Transverse colon (tissue), 4 donors: ENCODE data around the gene SELL. TPM values are rescaled to one million over a fixed set of nuclear protein-coding genes. Genes with fewer than 3 reads are reported as not detected.
A peak's percentile ranks its signal among the peaks of the same experiment; 100 is the strongest.

Experiments
- DNase-seq: peaks from one replicate; pipeline ENCODE4 v3.0.0-alpha.2; 2019
- H3K27ac ChIP-seq, 4 donors: fragments of 200-600 bp; sonication (generic); 2 replicates each; pipeline ENCODE4 v1.5.1; 2016 to 2018; ENCODE audit warnings: inconsistent platforms in 4 of 4
- H3K27me3 ChIP-seq: fragments of 200-600 bp; sonication (generic); 2 replicates; pipeline ENCODE4 v1.5.1; 2017; ENCODE audit warnings: inconsistent platforms
- H3K36me3 ChIP-seq, 4 donors: fragments of 200-600 bp; sonication (generic); 2 replicates each; pipeline ENCODE4 v1.5.1; 2017 to 2019; ENCODE audit warnings: inconsistent platforms in 4 of 4
- H3K4me1 ChIP-seq, 4 donors: fragments of 200-600 bp; sonication (generic); 2 replicates each; pipeline ENCODE4 v1.5.1; 2017 to 2020; ENCODE audit warnings: inconsistent platforms in 4 of 4
- H3K4me3 ChIP-seq, 4 donors: fragments of 200-600 bp; sonication (generic); 1 replicate in 1 of 4; 2 replicates in 3 of 4; pipeline versions ENCODE4 v1.5.1 to v1.6.1; 2017 to 2019; ENCODE audit warnings: inconsistent platforms in 4 of 4
- H3K9me3 ChIP-seq, 2 donors: fragments of 200-600 bp; sonication (generic); 2 replicates each; pipeline ENCODE4 v1.5.1; 2017 to 2019; ENCODE audit warnings: inconsistent platforms in 2 of 2
- EP300 ChIP-seq: sonication (generic); formaldehyde crosslinking; IDR thresholded peaks from one replicate; pipeline ENCODE4 v1.6.1; 2017; ENCODE audit warnings: antibody characterized with exemption, low read depth
- POLR2A ChIP-seq: fragments of 450-650 bp; IDR thresholded peaks from one replicate; pipeline ENCODE4 v1.6.1; 2016; ENCODE audit warnings: antibody characterized with exemption, mild to moderate bottlenecking, moderate library complexity
- POLR2AphosphoS5 ChIP-seq, 3 donors: sonication (generic); formaldehyde crosslinking; IDR thresholded peaks; one replicate each; pipeline ENCODE4 v1.6.1; 2016; ENCODE audit warnings: antibody characterized with exemption in 3 of 3
- WGBS, 2 donors: methylation state at CpG; one replicate each; pipeline ENCODE4 v1.1.5; 2018; ENCODE audit warnings: low coverage in 1 of 2; 5-methylcytosine and 5-hydroxymethylcytosine counted together
- in situ Hi-C, 4 donors: fragments of 200-750 bp; cut with MboI; loops; one replicate each; pipeline versions ENCODE4 v1.15.0 to v1.15.1; 2017; ENCODE audit warnings: low sequenced_read_pairs in 3 of 4, low pct_ligation_motif_present in 1 of 4, low pct_unique_long_range_greater_than_20kb in 1 of 4
- intact Hi-C: fragments of 100-400 bp; cut with DNase I; formaldehyde crosslinking; loops from one replicate; pipeline ENCODE4 v1.15.1; 2023; ENCODE audit warnings: low total_unique reads
- total RNA-seq, 4 donors: library from RNA; depleted of rRNA; stranded (reverse); fragments of >200 nt; gene quantifications; one replicate each; pipeline ENCODE4 v1.1.0, GENCODE V29; 2016
- TF ChIP-seq, protein P1 (sequence below), 5 experiments: fragments of 200-600 bp in 3 of 5; fragments of 450-650 bp in 2 of 5; sonication (generic) in 3 of 5; IDR thresholded peaks; 1 replicate in 2 of 5; 2 replicates in 3 of 5; pipeline ENCODE4 v1.5.1; 2016 to 2017; ENCODE audit warnings: antibody characterized with exemption in 5 of 5, inconsistent platforms in 3 of 5, mild to moderate bottlenecking in 2 of 5, moderate library complexity in 1 of 5

Gene SELL
- total RNA-seq, 4 donors from 2014 or later: 0.55 to 6.4 (median 2.9) TPM; not detected in 1

GRCh38 chr1:169731446-169731845, 20.0 kb upstream of the SELL start:
- no peak overlapping the region for H3K27ac ChIP-seq
- WGBS, 2 donors: 60 to 66% methylated on average over 2 to 4 of the region's 4 CpGs
- no peaks in the 10 kb centered on the region for H3K9me3 ChIP-seq
- no peaks in the 10 kb centered on the region for H3K36me3 ChIP-seq
- in situ Hi-C loops (no loop called here), intact Hi-C loops (no loop called here)
- H3K4me3 ChIP-seq: no peak overlapping the region
- DNase-seq: no peak
- no peaks in the 10 kb centered on the region for H3K27me3 ChIP-seq
- TF ChIP-seq, protein P1, sequence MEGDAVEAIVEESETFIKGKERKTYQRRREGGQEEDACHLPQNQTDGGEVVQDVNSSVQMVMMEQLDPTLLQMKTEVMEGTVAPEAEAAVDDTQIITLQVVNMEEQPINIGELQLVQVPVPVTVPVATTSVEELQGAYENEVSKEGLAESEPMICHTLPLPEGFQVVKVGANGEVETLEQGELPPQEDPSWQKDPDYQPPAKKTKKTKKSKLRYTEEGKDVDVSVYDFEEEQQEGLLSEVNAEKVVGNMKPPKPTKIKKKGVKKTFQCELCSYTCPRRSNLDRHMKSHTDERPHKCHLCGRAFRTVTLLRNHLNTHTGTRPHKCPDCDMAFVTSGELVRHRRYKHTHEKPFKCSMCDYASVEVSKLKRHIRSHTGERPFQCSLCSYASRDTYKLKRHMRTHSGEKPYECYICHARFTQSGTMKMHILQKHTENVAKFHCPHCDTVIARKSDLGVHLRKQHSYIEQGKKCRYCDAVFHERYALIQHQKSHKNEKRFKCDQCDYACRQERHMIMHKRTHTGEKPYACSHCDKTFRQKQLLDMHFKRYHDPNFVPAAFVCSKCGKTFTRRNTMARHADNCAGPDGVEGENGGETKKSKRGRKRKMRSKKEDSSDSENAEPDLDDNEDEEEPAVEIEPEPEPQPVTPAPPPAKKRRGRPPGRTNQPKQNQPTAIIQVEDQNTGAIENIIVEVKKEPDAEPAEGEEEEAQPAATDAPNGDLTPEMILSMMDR (IDR thresholded peaks at IDR 0.05): no peak
- no peak for TF ChIP-seq EP300
- TF ChIP-seq POLR2A: no peak
- TF ChIP-seq POLR2AphosphoS5 (IDR thresholded peaks at IDR 0.05): no peak
- H3K4me1 ChIP-seq: peaks cover 0 to 15% (median 6%) of the 10 kb centered on the region in 4 donors

DNA sequence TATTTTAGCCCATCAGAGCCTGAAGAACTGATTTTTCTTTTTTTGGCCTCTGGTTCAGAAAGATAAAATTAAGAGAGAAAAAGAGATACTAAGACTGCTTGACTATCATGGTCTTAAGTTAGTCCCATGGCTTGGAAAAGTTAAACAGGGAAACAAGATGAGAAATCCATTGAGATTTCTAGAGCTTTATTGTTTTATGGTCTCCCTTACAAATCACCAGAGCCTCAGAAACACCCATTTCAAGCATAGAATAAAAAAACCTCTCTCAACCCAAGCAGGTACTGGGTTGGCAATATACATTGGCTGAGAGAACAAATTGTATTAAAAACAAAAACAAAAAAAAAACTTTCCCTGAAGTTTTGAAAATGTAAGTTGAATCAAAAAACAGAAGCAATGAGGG, 18.6 kb upstream of the SELL start:
- intact Hi-C loops (no loop called here), in situ Hi-C loops (no loop called here)
- TF ChIP-seq POLR2AphosphoS5 (IDR thresholded peaks at IDR 0.05): no peak
- TF ChIP-seq, protein P1 (IDR thresholded peaks at IDR 0.05): no peak
- Histone ChIP-seq H3K27ac (no peak overlapping the region), H3K9me3 (no peaks in the 10 kb centered on the region), H3K4me3 (no peak overlapping the region), H3K27me3 (no peaks in the 10 kb centered on the region), H3K4me1 (peaks cover 0 to 16% (median 6%) of the 10 kb centered on the region in 4 donors), H3K36me3 (no peaks in the 10 kb centered on the region)
- DNase-seq: no peak

- TF ChIP-seq EP300 (no peak), POLR2A (no peak), POLR2AphosphoS5 (IDR thresholded peaks at IDR 0.05) (no peak)
- TF ChIP-seq, protein P1 (IDR thresholded peaks at IDR 0.05): no peak
- in situ Hi-C loops: no loop called here
- intact Hi-C loops: no loop called here
- peaks cover 0 to 16% (median 6%) of the 10 kb centered on the region in 4 donors for H3K4me1 ChIP-seq
- no peak overlapping the region for H3K4me3 ChIP-seq
- H3K27me3 ChIP-seq: no peaks in the 10 kb centered on the region
- H3K27ac ChIP-seq: peak overlapping the region; percentile 31 to 61 (median 42)
- no peaks in the 10 kb centered on the region for H3K36me3 ChIP-seq
- WGBS, 2 donors: 52 to 68% methylated on average over 6 of the region's 6 CpGs
- DNase-seq: peak; percentile 21
- H3K9me3 ChIP-seq: no peaks in the 10 kb centered on the region
Measured at GRCh38 chr1:169727307-169727706, 15.9 kb upstream of the SELL start.

DNA sequence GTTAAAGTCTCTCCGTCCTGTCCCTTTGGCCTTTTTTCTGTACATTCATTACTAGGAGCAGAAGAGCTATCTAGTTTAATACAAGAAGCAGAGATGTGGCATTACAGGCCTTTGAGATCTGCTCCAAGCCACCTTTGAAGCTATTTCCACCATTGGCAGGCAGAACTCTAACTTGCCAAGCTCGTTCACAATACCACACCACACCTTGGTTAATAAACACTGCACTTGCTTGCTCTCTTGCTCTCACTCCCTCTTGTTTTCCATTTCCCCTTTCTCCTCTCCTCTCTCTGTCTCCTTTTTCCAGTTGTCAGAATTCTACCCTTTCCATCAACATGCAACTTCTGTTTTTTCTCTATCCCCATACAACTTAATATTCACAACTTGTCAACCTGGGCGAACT, 15.4 kb upstream of the SELL start:
- peak; percentile 18 for DNase-seq
- 56 to 63% methylated on average over 3 of the region's 3 CpGs for WGBS, 2 donors
- in situ Hi-C loops: no loop called here
- TF ChIP-seq EP300: no peak
- TF ChIP-seq POLR2A: no peak
- H3K4me1 ChIP-seq: peaks cover 0 to 16% (median 6%) of the 10 kb centered on the region in 4 donors
- intact Hi-C loops: no loop called here
- H3K36me3 ChIP-seq: no peaks in the 10 kb centered on the region
- no peak overlapping the region for H3K4me3 ChIP-seq
- no peaks in the 10 kb centered on the region for H3K9me3 ChIP-seq
- no peaks in the 10 kb centered on the region for H3K27me3 ChIP-seq
- peak overlapping the region; percentile 31 to 61 (median 42) for H3K27ac ChIP-seq

GRCh38 chr1:169725930-169726329, 14.5 kb upstream of the SELL start:
- Histone ChIP-seq H3K9me3 (no peaks in the 10 kb centered on the region), H3K4me1 (peaks cover 0 to 16% (median 6%) of the 10 kb centered on the region in 4 donors), H3K27me3 (no peaks in the 10 kb centered on the region), H3K36me3 (no peaks in the 10 kb centered on the region), H3K27ac (no peak overlapping the region), H3K4me3 (no peak overlapping the region)
- in situ Hi-C loops: no loop called here
- TF ChIP-seq EP300 (no peak), POLR2AphosphoS5 (IDR thresholded peaks at IDR 0.05) (no peak), POLR2A (no peak)
- TF ChIP-seq, protein P1 (IDR thresholded peaks at IDR 0.05): no peak
- intact Hi-C loops: no loop called here
- no peak for DNase-seq
- 59 to 67% methylated on average over 2 to 3 of the region's 3 CpGs for WGBS, 2 donors
